Measurements from ENCODE around the gene ZRANB3.

Gene ZRANB3

GRCh38 chr2:135174049-135174809, 356.8 kb downstream of the ZRANB3 start:
- TF ChIP-seq, protein P1, sequence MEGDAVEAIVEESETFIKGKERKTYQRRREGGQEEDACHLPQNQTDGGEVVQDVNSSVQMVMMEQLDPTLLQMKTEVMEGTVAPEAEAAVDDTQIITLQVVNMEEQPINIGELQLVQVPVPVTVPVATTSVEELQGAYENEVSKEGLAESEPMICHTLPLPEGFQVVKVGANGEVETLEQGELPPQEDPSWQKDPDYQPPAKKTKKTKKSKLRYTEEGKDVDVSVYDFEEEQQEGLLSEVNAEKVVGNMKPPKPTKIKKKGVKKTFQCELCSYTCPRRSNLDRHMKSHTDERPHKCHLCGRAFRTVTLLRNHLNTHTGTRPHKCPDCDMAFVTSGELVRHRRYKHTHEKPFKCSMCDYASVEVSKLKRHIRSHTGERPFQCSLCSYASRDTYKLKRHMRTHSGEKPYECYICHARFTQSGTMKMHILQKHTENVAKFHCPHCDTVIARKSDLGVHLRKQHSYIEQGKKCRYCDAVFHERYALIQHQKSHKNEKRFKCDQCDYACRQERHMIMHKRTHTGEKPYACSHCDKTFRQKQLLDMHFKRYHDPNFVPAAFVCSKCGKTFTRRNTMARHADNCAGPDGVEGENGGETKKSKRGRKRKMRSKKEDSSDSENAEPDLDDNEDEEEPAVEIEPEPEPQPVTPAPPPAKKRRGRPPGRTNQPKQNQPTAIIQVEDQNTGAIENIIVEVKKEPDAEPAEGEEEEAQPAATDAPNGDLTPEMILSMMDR (conservative IDR thresholded peaks at IDR 0.05; ENCODE audit: low read depth, low read length): no peak
- no peak overlapping the region for H3K4me3 ChIP-seq (ENCODE audit: low read length)

DNA sequence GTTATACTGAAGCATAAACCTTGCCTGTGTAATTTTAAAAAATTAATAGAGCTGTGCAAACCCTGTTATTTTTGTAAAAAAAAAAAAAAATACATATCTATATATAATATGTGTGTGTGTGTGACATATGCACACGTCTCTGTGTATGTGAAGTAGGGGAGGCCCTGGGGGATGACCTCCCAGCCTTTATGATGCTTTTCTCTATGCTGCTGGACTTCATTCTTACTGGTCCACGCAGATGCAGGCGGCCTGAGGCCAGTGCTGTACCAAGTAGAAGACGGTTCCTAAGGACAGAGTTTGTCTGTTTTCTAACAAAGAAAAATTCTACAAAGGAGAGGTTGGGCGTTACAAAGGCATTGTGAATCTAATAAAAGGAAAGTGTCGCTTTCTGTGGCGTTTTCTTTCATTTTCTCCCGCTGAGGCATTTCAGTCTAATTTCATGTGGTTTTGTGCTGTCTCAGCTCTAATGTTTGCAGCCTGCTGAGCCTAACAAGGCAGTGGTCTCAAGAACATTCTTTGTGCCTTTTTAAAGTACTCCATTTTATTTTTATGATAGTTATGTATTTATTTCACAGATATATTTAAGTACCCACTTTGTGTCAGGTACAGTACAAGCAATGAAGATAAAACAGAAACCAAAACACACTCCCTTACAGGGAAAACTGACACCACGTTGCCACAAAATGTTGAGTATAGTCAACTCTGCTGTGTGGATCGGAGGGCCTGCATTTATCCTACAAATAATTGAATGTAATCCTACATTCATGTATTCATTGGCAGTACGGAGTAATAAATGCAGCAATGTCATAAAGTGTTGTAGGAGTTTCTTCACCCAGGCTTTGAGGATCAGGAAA, 360.9 kb downstream of the ZRANB3 start:
- H3K4me3 ChIP-seq (ENCODE audit: low read length): no peak overlapping the region
- TF ChIP-seq, protein P1 (conservative IDR thresholded peaks at IDR 0.05; ENCODE audit: low read depth, low read length): no peak
- DNase-seq (ENCODE audit: low read depth): no peak

More at GRCh38 chr2:135174049-135174809, 356.8 kb downstream of the ZRANB3 start:
- no peak for DNase-seq (ENCODE audit: low read depth)

- TF ChIP-seq, protein P1 (conservative IDR thresholded peaks at IDR 0.05; ENCODE audit: low read depth, low read length): no peak
- DNase-seq (ENCODE audit: low read depth): no peak
- no peak overlapping the region for H3K4me3 ChIP-seq (ENCODE audit: low read length)
These were observed 362.7 kb downstream of the ZRANB3 start for GRCh38 chr2:135168204-135168856.

DNA sequence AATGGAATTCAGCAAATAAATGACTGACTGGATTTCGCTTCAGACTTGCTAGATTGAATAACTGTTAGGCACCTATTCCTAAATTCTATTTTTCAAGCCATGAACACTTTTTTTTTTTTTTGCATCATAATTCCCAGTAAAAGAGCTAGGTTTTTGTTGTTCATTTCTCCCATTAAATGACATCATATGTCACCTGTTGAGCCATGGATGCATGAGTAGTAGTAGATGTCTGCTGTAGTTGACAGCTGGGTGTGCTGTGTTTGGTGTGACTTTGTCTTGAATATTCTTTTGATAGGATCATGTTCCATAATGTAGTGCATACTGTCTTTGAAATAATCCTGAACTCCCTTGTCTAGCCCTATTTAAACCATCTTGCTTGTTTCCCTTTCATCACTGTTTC, 363.7 kb downstream of the ZRANB3 start:
- no peak overlapping the region for H3K4me3 ChIP-seq (ENCODE audit: low read length)
- TF ChIP-seq, protein P1 (conservative IDR thresholded peaks at IDR 0.05; ENCODE audit: low read depth, low read length): no peak
- DNase-seq (ENCODE audit: low read depth): no peak

DNA sequence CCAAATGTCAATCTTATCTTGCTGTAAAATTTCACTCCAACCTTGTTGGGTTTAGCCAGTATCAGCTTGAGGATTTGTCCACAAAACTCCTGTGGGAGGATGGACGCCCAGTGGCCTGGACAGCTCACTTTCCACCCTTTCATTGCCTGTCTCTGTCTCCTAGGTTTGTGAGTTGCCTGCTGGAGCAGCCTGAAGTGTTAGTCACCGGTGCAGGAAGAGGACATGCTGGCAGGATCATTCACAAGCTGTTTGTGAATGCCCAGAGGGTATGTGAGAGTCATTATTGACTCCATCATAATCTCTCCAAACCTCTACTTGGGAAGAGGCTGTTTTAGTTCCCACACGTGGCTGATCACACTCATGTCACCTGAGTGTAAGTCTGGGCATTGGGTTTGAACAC, 366.6 kb downstream of the ZRANB3 start:
- peak; percentile 11 for DNase-seq (ENCODE audit: low read depth)
- H3K4me3 ChIP-seq (ENCODE audit: low read length): no peak overlapping the region
- TF ChIP-seq, protein P1 (conservative IDR thresholded peaks at IDR 0.05; ENCODE audit: low read depth, low read length): no peak

GRCh38 chr2:135163901-135164300, 367.1 kb downstream of the ZRANB3 start:
- H3K4me3 ChIP-seq (ENCODE audit: low read length): no peak overlapping the region
- TF ChIP-seq, protein P1 (conservative IDR thresholded peaks at IDR 0.05; ENCODE audit: low read depth, low read length): no peak
- no peak for DNase-seq (ENCODE audit: low read depth)

Measured in retinal pigment epithelial cell (primary cell).